Activated gamma-delta T cell treated with anti-CD3 and anti-CD28 coated beads, Interleukin-2, amount 50 U/mL, for 16 hours (primary cell): ENCODE results near the gene PFAS.
A peak's percentile ranks its signal among the peaks of the same experiment; 100 is the strongest.
"Not testable (repeated sequence)": the region's sequence is repeated elsewhere in the genome, so short reads cannot be mapped to it uniquely, and the experiment has no call there.

Experiments
- DNase-seq: peaks from one replicate; pipeline ENCODE4 v3.0.0-alpha.2; 2020; ENCODE audit warnings: low read depth

The PFAS gene, protein sequence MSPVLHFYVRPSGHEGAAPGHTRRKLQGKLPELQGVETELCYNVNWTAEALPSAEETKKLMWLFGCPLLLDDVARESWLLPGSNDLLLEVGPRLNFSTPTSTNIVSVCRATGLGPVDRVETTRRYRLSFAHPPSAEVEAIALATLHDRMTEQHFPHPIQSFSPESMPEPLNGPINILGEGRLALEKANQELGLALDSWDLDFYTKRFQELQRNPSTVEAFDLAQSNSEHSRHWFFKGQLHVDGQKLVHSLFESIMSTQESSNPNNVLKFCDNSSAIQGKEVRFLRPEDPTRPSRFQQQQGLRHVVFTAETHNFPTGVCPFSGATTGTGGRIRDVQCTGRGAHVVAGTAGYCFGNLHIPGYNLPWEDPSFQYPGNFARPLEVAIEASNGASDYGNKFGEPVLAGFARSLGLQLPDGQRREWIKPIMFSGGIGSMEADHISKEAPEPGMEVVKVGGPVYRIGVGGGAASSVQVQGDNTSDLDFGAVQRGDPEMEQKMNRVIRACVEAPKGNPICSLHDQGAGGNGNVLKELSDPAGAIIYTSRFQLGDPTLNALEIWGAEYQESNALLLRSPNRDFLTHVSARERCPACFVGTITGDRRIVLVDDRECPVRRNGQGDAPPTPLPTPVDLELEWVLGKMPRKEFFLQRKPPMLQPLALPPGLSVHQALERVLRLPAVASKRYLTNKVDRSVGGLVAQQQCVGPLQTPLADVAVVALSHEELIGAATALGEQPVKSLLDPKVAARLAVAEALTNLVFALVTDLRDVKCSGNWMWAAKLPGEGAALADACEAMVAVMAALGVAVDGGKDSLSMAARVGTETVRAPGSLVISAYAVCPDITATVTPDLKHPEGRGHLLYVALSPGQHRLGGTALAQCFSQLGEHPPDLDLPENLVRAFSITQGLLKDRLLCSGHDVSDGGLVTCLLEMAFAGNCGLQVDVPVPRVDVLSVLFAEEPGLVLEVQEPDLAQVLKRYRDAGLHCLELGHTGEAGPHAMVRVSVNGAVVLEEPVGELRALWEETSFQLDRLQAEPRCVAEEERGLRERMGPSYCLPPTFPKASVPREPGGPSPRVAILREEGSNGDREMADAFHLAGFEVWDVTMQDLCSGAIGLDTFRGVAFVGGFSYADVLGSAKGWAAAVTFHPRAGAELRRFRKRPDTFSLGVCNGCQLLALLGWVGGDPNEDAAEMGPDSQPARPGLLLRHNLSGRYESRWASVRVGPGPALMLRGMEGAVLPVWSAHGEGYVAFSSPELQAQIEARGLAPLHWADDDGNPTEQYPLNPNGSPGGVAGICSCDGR (N-terminal part only)

GRCh38 chr17:8248751-8249607 lies at the start of gene PFAS:
TSS of gene PFAS (plus strand) at chr17:8249289. CDS start at chr17:8253938, 4,649 bp downstream.
- DNase-seq = peak; percentile 94

- DNase-seq = no peak
These were observed 44.1 kb upstream of the PFAS start for GRCh38 chr17:8204761-8205555.

GRCh38 chr17:8206536-8206935 lies 42.6 kb upstream of the PFAS start:
- DNase-seq = no peak

DNA sequence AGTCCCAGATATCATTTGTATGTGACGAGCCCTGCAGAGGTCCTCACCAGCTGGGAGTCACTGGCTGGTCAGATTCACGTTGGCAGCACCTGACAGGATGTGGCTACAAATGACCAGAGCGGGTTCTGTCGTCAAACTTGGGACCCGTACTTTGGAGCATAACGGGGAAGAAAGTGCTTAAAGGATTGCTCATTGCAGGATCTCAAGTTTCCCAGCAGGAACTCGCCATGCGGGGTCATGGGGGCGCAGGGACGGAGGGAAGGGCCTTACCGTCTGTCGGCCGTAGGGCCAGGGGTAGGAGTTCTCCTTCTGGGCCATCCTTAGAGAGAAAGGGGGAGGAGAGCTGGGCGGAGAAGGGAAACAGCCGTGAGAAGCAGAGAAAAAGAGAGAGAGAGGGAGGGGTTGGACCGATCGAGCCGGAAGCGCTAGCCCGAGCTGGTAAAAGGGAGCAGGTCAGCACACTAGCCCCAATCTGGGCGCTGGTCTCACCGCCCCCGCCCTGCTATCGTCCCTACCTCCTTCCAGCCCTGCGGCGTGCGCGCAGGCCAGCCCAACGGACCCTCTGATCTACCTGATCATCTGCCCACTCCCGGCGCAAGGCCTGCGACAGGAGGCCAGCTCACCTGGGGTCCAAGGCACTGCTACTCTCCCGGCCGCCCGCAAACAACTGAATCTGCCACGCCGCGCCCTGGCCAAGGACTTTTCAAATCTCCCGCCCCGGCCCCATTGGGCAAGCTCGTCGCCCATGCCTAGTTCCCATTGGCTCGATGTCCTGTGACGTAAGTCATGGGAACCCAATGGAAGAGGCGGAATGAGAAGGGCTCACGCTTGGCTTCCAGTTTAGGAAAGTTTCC lies 39.0 kb upstream of the PFAS start, which contains the start of gene AURKB:
TSS of gene AURKB (minus strand) at position 669 of the 854 bp plus-strand sequence. CDS start at position 318, 351 bp downstream.
- peak; percentile 91 for DNase-seq

GRCh38 chr17:8210761-8211458 lies 38.2 kb upstream of the PFAS start:
- no peak for DNase-seq

DNA sequence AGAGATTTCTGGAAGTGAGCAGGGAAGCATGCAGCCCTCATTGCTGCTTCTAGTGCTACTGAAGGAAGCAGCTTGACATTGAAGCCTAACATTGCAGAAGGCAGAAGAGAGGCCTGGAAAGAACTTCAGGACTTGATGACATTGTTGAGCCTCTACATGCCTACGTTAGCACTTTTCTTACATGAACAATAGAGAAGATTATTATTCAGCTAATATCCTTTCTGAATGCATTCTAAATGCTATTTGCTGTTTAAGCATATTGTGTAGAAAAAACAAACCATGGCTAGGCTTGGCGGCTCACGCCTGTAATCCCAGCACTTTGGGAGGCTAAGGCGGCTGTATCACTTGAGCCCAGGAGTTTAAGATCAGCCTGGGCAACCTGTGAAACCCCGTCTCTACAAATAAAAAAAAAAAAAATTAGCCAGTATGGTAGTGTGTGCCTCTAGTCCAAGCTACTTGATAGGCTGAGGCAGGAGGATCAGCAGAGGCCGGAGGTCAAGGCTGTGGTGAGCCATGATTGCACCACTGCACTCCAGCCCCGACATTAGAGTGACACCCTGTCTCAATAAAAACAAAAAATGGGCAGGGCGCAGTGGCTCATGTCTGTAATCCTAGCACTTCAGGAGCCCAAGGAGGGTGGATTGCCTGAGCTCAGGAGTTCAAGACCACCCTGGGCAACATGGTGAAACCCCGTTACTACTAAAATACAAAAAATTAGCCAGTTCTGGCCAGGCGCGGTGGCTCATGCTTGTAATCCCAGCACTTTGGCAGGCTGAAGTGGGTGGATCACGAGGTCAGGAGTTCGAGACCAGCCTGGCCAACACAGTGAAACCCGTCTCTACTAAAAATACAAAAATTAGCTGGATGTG lies 36.5 kb upstream of the PFAS start:
- no peak for DNase-seq

GRCh38 chr17:8214000-8214399 lies 35.1 kb upstream of the PFAS start:
- not testable (repeated sequence) for DNase-seq

- peak; percentile 84 for DNase-seq
These were observed 28.1 kb upstream of the PFAS start for GRCh38 chr17:8220783-8221662.

GRCh38 chr17:8221663-8222379 lies 27.3 kb upstream of the PFAS start:
- peak; percentile 85 for DNase-seq

DNA sequence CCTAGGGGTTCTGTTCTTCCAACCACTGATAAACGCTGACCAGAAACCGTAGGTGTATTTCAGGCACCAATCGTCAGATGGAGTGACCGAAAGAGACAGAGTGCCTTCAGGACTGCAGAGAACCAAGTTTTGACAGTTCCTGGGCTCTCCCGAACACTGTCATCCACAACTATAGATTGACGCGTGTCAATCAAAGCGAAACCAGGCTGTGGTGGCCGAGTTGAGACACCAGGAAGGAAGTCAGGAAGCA lies 26.8 kb upstream of the PFAS start:
- DNase-seq = no peak

- DNase-seq = peak; percentile 79
These were observed 26.3 kb upstream of the PFAS start for GRCh38 chr17:8222630-8223355.

GRCh38 chr17:8223356-8224126 lies 25.5 kb upstream of the PFAS start:
- peak; percentile 34 for DNase-seq

GRCh38 chr17:8224891-8225812 lies 23.9 kb upstream of the PFAS start:
- no peak for DNase-seq
